GM23338 (cell line): ENCODE data around the gene TSHZ2.

ENCODE experiments used
- CTCF ChIP-seq, 2 experiments: fragments of 200-600 bp in 1 of 2; sonication (generic) in 1 of 2; conservative IDR thresholded peaks; 2 replicates each; pipeline versions ENCODE4 v1.5.1 to v1.6.1; 2016 to 2017; ENCODE audit warnings: antibody characterized with exemption in 2 of 2, low read depth in 2 of 2, mild to moderate bottlenecking in 2 of 2, moderate library complexity in 1 of 2
- ETS1 ChIP-seq: IDR thresholded peaks from 2 replicates; pipeline ENCODE4 v1.6.1; 2016; ENCODE audit warnings: antibody characterized with exemption
- EZH2phosphoT487 ChIP-seq: fragments of 200-600 bp; sonication (generic); IDR thresholded peaks from one replicate; pipeline ENCODE4 v1.8.1; 2018; ENCODE audit warnings: antibody characterized with exemption; ENCODE audit not compliant: unreplicated experiment
- JUNB ChIP-seq: IDR thresholded peaks from one replicate; pipeline ENCODE4 v1.6.1; 2016; ENCODE audit warnings: antibody characterized with exemption; ENCODE audit not compliant: unreplicated experiment
- POLR2AphosphoS5 ChIP-seq: IDR thresholded peaks from 2 replicates; pipeline ENCODE4 v1.6.1; 2016; ENCODE audit warnings: antibody characterized with exemption, low read depth
- ZNF331 ChIP-seq: fragments of 250-450 bp; sonication (Bioruptor Pico); IDR thresholded peaks from 2 replicates; pipeline ENCODE4 v1.5.0; 2020; ENCODE audit warnings: low read depth, mild to moderate bottlenecking, moderate library complexity

GRCh38 chr20:52999040-52999439 is 26.9 kb downstream of the TSHZ2 start:
- TF ChIP-seq CTCF (conservative IDR thresholded peaks at IDR 0.05; ENCODE audit: low read depth in 2 of 2) (no peak), JUNB (no peak), EZH2phosphoT487 (no peak), POLR2AphosphoS5 (no peak), ZNF331 (CRISPR knock-in tag) (no peak), ETS1 (no peak)
